Measurements from ENCODE around the gene HNRNPAB.

HNRNPAB gene

GRCh38 chr5:178241231-178241663 is 36.9 kb downstream of the HNRNPAB start:
- H3K27ac ChIP-seq (ENCODE audit: insufficient read depth, low read length, poor library complexity, severe bottlenecking), result no peak overlapping the region
- H3K9me3 ChIP-seq (ENCODE audit: control insufficient read depth, low read length), result no peaks in the 10 kb centered on the region
- H3K4me1 ChIP-seq (ENCODE audit: control insufficient read depth, insufficient read depth, low read length, poor library complexity, severe bottlenecking), result peaks cover 37% of the 10 kb centered on the region
- H3K27me3 ChIP-seq (replicated peaks; ENCODE audit: control insufficient read depth, insufficient read depth, low read length, poor library complexity, severe bottlenecking), result no peaks in the 10 kb centered on the region
- no peak for DNase-seq
- no peak overlapping the region for H3K4me3 ChIP-seq (ENCODE audit: insufficient read depth, low read depth, low read length, poor library complexity, severe bottlenecking)
- no peaks in the 10 kb centered on the region for H3K36me3 ChIP-seq (ENCODE audit: control insufficient read depth, insufficient read depth, low read length)

GRCh38 chr5:178241688-178242231 is 37.4 kb downstream of the HNRNPAB start:
- Histone ChIP-seq H3K36me3 (ENCODE audit: control insufficient read depth, insufficient read depth, low read length) (no peaks in the 10 kb centered on the region), H3K4me3 (ENCODE audit: insufficient read depth, low read depth, low read length, poor library complexity, severe bottlenecking) (no peak overlapping the region), H3K4me1 (ENCODE audit: control insufficient read depth, insufficient read depth, low read length, poor library complexity, severe bottlenecking) (peaks cover 37% of the 10 kb centered on the region), H3K9me3 (ENCODE audit: control insufficient read depth, low read length) (no peaks in the 10 kb centered on the region), H3K27ac (ENCODE audit: insufficient read depth, low read length, poor library complexity, severe bottlenecking) (no peak overlapping the region), H3K27me3 (replicated peaks; ENCODE audit: control insufficient read depth, insufficient read depth, low read length, poor library complexity, severe bottlenecking) (no peaks in the 10 kb centered on the region)
- no peak for DNase-seq

GRCh38 chr5:178242416-178242815 is 38.1 kb downstream of the HNRNPAB start:
- no peak overlapping the region for H3K27ac ChIP-seq (ENCODE audit: insufficient read depth, low read length, poor library complexity, severe bottlenecking)
- H3K27me3 ChIP-seq (replicated peaks; ENCODE audit: control insufficient read depth, insufficient read depth, low read length, poor library complexity, severe bottlenecking), result no peaks in the 10 kb centered on the region
- no peaks in the 10 kb centered on the region for H3K36me3 ChIP-seq (ENCODE audit: control insufficient read depth, insufficient read depth, low read length)
- H3K4me1 ChIP-seq (ENCODE audit: control insufficient read depth, insufficient read depth, low read length, poor library complexity, severe bottlenecking), result peaks cover 35% of the 10 kb centered on the region
- H3K4me3 ChIP-seq (ENCODE audit: insufficient read depth, low read depth, low read length, poor library complexity, severe bottlenecking), result no peak overlapping the region
- DNase-seq, result no peak
- no peaks in the 10 kb centered on the region for H3K9me3 ChIP-seq (ENCODE audit: control insufficient read depth, low read length)

GRCh38 chr5:178244576-178244975 is 40.2 kb downstream of the HNRNPAB start:
- Histone ChIP-seq H3K36me3 (ENCODE audit: control insufficient read depth, insufficient read depth, low read length) (no peaks in the 10 kb centered on the region), H3K27ac (ENCODE audit: insufficient read depth, low read length, poor library complexity, severe bottlenecking) (no peak overlapping the region), H3K4me3 (ENCODE audit: insufficient read depth, low read depth, low read length, poor library complexity, severe bottlenecking) (no peak overlapping the region), H3K4me1 (ENCODE audit: control insufficient read depth, insufficient read depth, low read length, poor library complexity, severe bottlenecking) (peaks cover 16% of the 10 kb centered on the region), H3K27me3 (replicated peaks; ENCODE audit: control insufficient read depth, insufficient read depth, low read length, poor library complexity, severe bottlenecking) (no peaks in the 10 kb centered on the region), H3K9me3 (ENCODE audit: control insufficient read depth, low read length) (no peaks in the 10 kb centered on the region)
- DNase-seq, result no peak

GRCh38 chr5:178245389-178245788 is 41.1 kb downstream of the HNRNPAB start:
- H3K4me1 ChIP-seq (ENCODE audit: control insufficient read depth, insufficient read depth, low read length, poor library complexity, severe bottlenecking), result peaks cover 9% of the 10 kb centered on the region

GRCh38 chr5:178246624-178247279 is 42.4 kb downstream of the HNRNPAB start:
- Histone ChIP-seq H3K36me3 (ENCODE audit: control insufficient read depth, insufficient read depth, low read length) (no peaks in the 10 kb centered on the region), H3K4me3 (ENCODE audit: insufficient read depth, low read depth, low read length, poor library complexity, severe bottlenecking) (no peak overlapping the region), H3K27ac (ENCODE audit: insufficient read depth, low read length, poor library complexity, severe bottlenecking) (no peak overlapping the region), H3K9me3 (ENCODE audit: control insufficient read depth, low read length) (no peaks in the 10 kb centered on the region), H3K4me1 (ENCODE audit: control insufficient read depth, insufficient read depth, low read length, poor library complexity, severe bottlenecking) (no peaks in the 10 kb centered on the region), H3K27me3 (replicated peaks; ENCODE audit: control insufficient read depth, insufficient read depth, low read length, poor library complexity, severe bottlenecking) (no peaks in the 10 kb centered on the region)
- DNase-seq, result no peak

More at GRCh38 chr5:178245389-178245788, 41.1 kb downstream of the HNRNPAB start:
- Histone ChIP-seq H3K4me3 (ENCODE audit: insufficient read depth, low read depth, low read length, poor library complexity, severe bottlenecking) (no peak overlapping the region), H3K27ac (ENCODE audit: insufficient read depth, low read length, poor library complexity, severe bottlenecking) (no peak overlapping the region), H3K27me3 (replicated peaks; ENCODE audit: control insufficient read depth, insufficient read depth, low read length, poor library complexity, severe bottlenecking) (no peaks in the 10 kb centered on the region), H3K9me3 (ENCODE audit: control insufficient read depth, low read length) (no peaks in the 10 kb centered on the region), H3K36me3 (ENCODE audit: control insufficient read depth, insufficient read depth, low read length) (no peaks in the 10 kb centered on the region)
- DNase-seq, result no peak

- no peaks in the 10 kb centered on the region for H3K27me3 ChIP-seq (replicated peaks; ENCODE audit: control insufficient read depth, insufficient read depth, low read length, poor library complexity, severe bottlenecking)
- DNase-seq, result no peak
- H3K27ac ChIP-seq (ENCODE audit: insufficient read depth, low read length, poor library complexity, severe bottlenecking), result no peak overlapping the region
- no peaks in the 10 kb centered on the region for H3K4me1 ChIP-seq (ENCODE audit: control insufficient read depth, insufficient read depth, low read length, poor library complexity, severe bottlenecking)
- H3K36me3 ChIP-seq (ENCODE audit: control insufficient read depth, insufficient read depth, low read length), result no peaks in the 10 kb centered on the region
- no peaks in the 10 kb centered on the region for H3K9me3 ChIP-seq (ENCODE audit: control insufficient read depth, low read length)
- no peak overlapping the region for H3K4me3 ChIP-seq (ENCODE audit: insufficient read depth, low read depth, low read length, poor library complexity, severe bottlenecking)
These were observed 43.4 kb downstream of the HNRNPAB start for GRCh38 chr5:178247481-178248456.

- no peak overlapping the region for H3K4me3 ChIP-seq (ENCODE audit: insufficient read depth, low read depth, low read length, poor library complexity, severe bottlenecking)
- H3K9me3 ChIP-seq (ENCODE audit: control insufficient read depth, low read length), result no peaks in the 10 kb centered on the region
- H3K27ac ChIP-seq (ENCODE audit: insufficient read depth, low read length, poor library complexity, severe bottlenecking), result no peak overlapping the region
- H3K36me3 ChIP-seq (ENCODE audit: control insufficient read depth, insufficient read depth, low read length), result no peaks in the 10 kb centered on the region
- no peaks in the 10 kb centered on the region for H3K4me1 ChIP-seq (ENCODE audit: control insufficient read depth, insufficient read depth, low read length, poor library complexity, severe bottlenecking)
- DNase-seq, result no peak
- H3K27me3 ChIP-seq (replicated peaks; ENCODE audit: control insufficient read depth, insufficient read depth, low read length, poor library complexity, severe bottlenecking), result no peaks in the 10 kb centered on the region
These were observed 44.4 kb downstream of the HNRNPAB start for GRCh38 chr5:178248750-178249149.

GRCh38 chr5:178249191-178249989 is 45.1 kb downstream of the HNRNPAB start:
- DNase-seq, result no peak
- H3K9me3 ChIP-seq (ENCODE audit: control insufficient read depth, low read length), result no peaks in the 10 kb centered on the region
- H3K4me3 ChIP-seq (ENCODE audit: insufficient read depth, low read depth, low read length, poor library complexity, severe bottlenecking), result no peak overlapping the region
- H3K4me1 ChIP-seq (ENCODE audit: control insufficient read depth, insufficient read depth, low read length, poor library complexity, severe bottlenecking), result no peaks in the 10 kb centered on the region
- H3K27ac ChIP-seq (ENCODE audit: insufficient read depth, low read length, poor library complexity, severe bottlenecking), result no peak overlapping the region
- no peaks in the 10 kb centered on the region for H3K36me3 ChIP-seq (ENCODE audit: control insufficient read depth, insufficient read depth, low read length)
- H3K27me3 ChIP-seq (replicated peaks; ENCODE audit: control insufficient read depth, insufficient read depth, low read length, poor library complexity, severe bottlenecking), result no peaks in the 10 kb centered on the region
